BLaER1 treated with 17β-estradiol and CSF1 and Interleukin-3, amounts not matched to agents 10 nM and 100 nM (cell line): Measurements from ENCODE around the gene ATG2A.
A peak's percentile ranks its signal among the peaks of the same experiment; 100 is the strongest.

Experiments
- H3K27ac ChIP-seq, 11 experiments: shearing (Covaris generic); formaldehyde crosslinking; 2 replicates each; pipeline ENCODE4 v1.8.1; 2022
- H3K27me3 ChIP-seq, 11 experiments: shearing (Covaris generic); formaldehyde crosslinking; 2 replicates each; pipeline ENCODE4 v1.8.1; 2022
- H3K36me3 ChIP-seq, 11 experiments: shearing (Covaris generic); formaldehyde crosslinking; 2 replicates each; pipeline ENCODE4 v1.8.1; 2022
- H3K4me1 ChIP-seq, 10 experiments: shearing (Covaris generic); formaldehyde crosslinking; 2 replicates each; pipeline ENCODE4 v1.8.1; 2022
- H3K4me2 ChIP-seq, 11 experiments: shearing (Covaris generic); formaldehyde crosslinking; 2 replicates each; pipeline ENCODE4 v1.8.1; 2022
- H3K4me3 ChIP-seq, 10 experiments: shearing (Covaris generic); formaldehyde crosslinking; 2 replicates each; pipeline ENCODE4 v1.8.1; 2022
- H3K9ac ChIP-seq, 11 experiments: shearing (Covaris generic); formaldehyde crosslinking; 2 replicates each; pipeline ENCODE4 v1.8.1; 2022
- H3K9me3 ChIP-seq, 11 experiments: shearing (Covaris generic); formaldehyde crosslinking; replicated peaks in 1 of 11; 2 replicates each; pipeline ENCODE4 v1.8.1; 2022
- H4K20me1 ChIP-seq, 11 experiments: shearing (Covaris generic); formaldehyde crosslinking; 2 replicates each; pipeline ENCODE4 v1.8.1; 2022
- Cebpa-rat ChIP-seq, 11 experiments: shearing (Covaris generic); IDR thresholded peaks; 2 replicates each; pipeline ENCODE4 v1.8.1; 2022

ATG2A gene

GRCh38 chr11:64916775-64917662 lies at the start of gene ATG2A:
Gene ATG2A (minus strand): TSS chr11:64917209. CDS start chr11:64917135, 74 bp downstream.
- peak within 1 kb of the TSS; percentile 68 to 91 (median 78) for H3K4me3 ChIP-seq

GRCh38 chr11:64963072-64963631 lies 46.1 kb upstream of the ATG2A start:
- H3K27ac ChIP-seq: no peak overlapping the region
- H3K4me3 ChIP-seq: no peak overlapping the region
- no peaks in the 10 kb centered on the region for H4K20me1 ChIP-seq
- no peaks in the 10 kb centered on the region for H3K9me3 ChIP-seq
- no peak overlapping the region for H3K9ac ChIP-seq
- H3K36me3 ChIP-seq: no peaks in the 10 kb centered on the region
- no peaks in the 10 kb centered on the region for H3K27me3 ChIP-seq
- H3K4me1 ChIP-seq: peaks cover 0 to 19% (median 5%) of the 10 kb centered on the region in 10 experiments; a peak in 7 of 20 replicates
- no peak for TF ChIP-seq Cebpa-rat (IDR thresholded peaks at IDR 0.05)
- H3K4me2 ChIP-seq: no peak overlapping the region

More at GRCh38 chr11:64916775-64917662, at the start of gene ATG2A:
- Histone ChIP-seq H3K27ac (peak within 1 kb of the TSS; percentile 57 to 90 (median 86)), H3K4me2 (peak within 1 kb of the TSS; percentile 90 to 98 (median 96)), H3K27me3 (no peaks in the 10 kb centered on the region), H3K4me1 (peaks cover 46 to 61% (median 57%) of the 10 kb centered on the region in 10 experiments), H3K9me3 (no peaks in the 10 kb centered on the region), H3K9ac (peak within 1 kb of the TSS; percentile 87 to 95 (median 91)), H3K36me3 (peaks cover 22 to 26% (median 24%) of the 10 kb centered on the region in 11 experiments), H4K20me1 (peaks cover 0 to 18% (median 0%) of the 10 kb centered on the region in 11 experiments; a peak in 6 of 22 replicates)
- TF ChIP-seq Cebpa-rat (IDR thresholded peaks at IDR 0.05): no peak

DNA sequence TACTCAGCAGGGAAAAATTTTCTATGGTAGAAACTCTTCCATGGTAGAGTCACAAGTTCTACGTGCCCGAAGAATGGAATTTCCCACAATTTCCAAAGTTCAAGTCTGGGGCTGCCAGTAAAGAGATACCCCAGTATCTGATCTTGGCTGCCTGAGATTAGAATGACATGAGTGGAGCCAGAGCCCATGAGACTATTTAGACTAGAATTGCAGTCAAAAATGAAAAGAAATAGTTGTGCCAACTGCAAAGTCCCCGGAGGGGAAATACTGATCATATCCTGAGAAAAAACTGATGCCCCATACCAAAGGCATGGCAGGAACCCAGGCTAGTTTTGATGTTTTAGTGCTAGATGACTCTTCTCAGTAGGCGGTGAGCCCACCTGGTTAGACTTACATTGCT lies 43.7 kb upstream of the ATG2A start:
- TF ChIP-seq Cebpa-rat (IDR thresholded peaks at IDR 0.05): no peak
- H3K9me3 ChIP-seq: no peaks in the 10 kb centered on the region
- no peak overlapping the region for H3K27ac ChIP-seq
- no peaks in the 10 kb centered on the region for H3K27me3 ChIP-seq
- H4K20me1 ChIP-seq: no peaks in the 10 kb centered on the region
- H3K9ac ChIP-seq: no peak overlapping the region
- H3K4me3 ChIP-seq: no peak overlapping the region
- no peak overlapping the region for H3K4me2 ChIP-seq
- no peaks in the 10 kb centered on the region for H3K36me3 ChIP-seq
- peaks cover 0 to 19% (median 4%) of the 10 kb centered on the region in 10 experiments; a peak in 7 of 20 replicates for H3K4me1 ChIP-seq

DNA sequence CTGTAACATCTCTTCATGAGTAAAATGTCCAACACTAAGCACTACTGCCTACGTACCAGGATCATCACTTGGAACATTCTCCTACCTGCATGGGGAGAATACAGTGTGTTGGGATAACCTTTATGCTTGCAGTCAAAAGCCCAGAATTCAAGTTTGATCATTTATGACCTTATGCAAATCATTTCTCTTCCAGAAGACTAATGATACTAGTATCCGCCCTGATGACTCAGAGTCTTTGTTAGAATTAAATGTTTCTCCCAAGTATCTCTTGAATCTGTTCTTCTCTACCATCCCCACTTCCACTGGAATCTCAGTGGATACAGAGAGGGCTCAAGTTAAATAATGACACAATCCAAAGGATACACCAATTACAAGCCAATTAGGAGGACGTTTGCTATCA lies 42.5 kb upstream of the ATG2A start:
- Histone ChIP-seq H3K4me2 (no peak overlapping the region), H3K4me1 (peaks cover 0 to 14% (median 2%) of the 10 kb centered on the region in 10 experiments; a peak in 7 of 20 replicates), H4K20me1 (no peaks in the 10 kb centered on the region), H3K27me3 (no peaks in the 10 kb centered on the region), H3K9ac (no peak overlapping the region), H3K36me3 (no peaks in the 10 kb centered on the region), H3K4me3 (no peak overlapping the region), H3K9me3 (no peaks in the 10 kb centered on the region), H3K27ac (no peak overlapping the region)
- TF ChIP-seq Cebpa-rat (IDR thresholded peaks at IDR 0.05): no peak

DNA sequence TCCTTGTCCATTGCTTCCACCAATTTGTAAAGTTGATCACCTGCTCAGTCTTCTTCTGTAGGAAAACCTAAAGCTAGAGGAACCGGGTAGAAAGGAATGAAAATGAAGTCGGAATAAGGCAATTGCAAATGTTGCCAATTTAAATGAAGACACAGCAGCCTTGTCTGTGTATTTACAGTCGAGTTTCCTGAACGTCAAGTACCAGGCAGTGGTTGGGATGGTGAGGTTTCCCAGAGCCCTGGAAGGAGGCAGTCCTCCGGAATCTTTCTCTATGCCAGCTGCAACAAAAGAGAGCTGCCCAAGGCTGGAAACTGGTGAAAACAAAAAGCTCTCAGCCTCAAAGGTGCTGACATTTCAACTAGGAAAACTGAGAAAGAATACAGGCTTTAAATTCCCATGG lies 37.2 kb upstream of the ATG2A start:
- no peaks in the 10 kb centered on the region for H4K20me1 ChIP-seq
- H3K9ac ChIP-seq: no peak overlapping the region
- H3K4me1 ChIP-seq: no peaks in the 10 kb centered on the region
- no peaks in the 10 kb centered on the region for H3K36me3 ChIP-seq
- no peak for TF ChIP-seq Cebpa-rat (IDR thresholded peaks at IDR 0.05)
- no peaks in the 10 kb centered on the region for H3K9me3 ChIP-seq
- H3K4me2 ChIP-seq: no peak overlapping the region
- no peaks in the 10 kb centered on the region for H3K27me3 ChIP-seq
- H3K4me3 ChIP-seq: no peak overlapping the region
- no peak overlapping the region for H3K27ac ChIP-seq

GRCh38 chr11:64951529-64951928 lies 34.5 kb upstream of the ATG2A start:
- Histone ChIP-seq H3K27me3 (no peaks in the 10 kb centered on the region), H3K4me2 (no peak overlapping the region), H4K20me1 (no peaks in the 10 kb centered on the region), H3K27ac (no peak overlapping the region), H3K9me3 (no peaks in the 10 kb centered on the region), H3K9ac (no peak overlapping the region), H3K36me3 (no peaks in the 10 kb centered on the region), H3K4me3 (no peak overlapping the region), H3K4me1 (no peaks in the 10 kb centered on the region)
- TF ChIP-seq Cebpa-rat (IDR thresholded peaks at IDR 0.05): 0 out of 22 replicates have a peak, but pooled peaks of 1 of the 11 experiments have one; percentile 23

DNA sequence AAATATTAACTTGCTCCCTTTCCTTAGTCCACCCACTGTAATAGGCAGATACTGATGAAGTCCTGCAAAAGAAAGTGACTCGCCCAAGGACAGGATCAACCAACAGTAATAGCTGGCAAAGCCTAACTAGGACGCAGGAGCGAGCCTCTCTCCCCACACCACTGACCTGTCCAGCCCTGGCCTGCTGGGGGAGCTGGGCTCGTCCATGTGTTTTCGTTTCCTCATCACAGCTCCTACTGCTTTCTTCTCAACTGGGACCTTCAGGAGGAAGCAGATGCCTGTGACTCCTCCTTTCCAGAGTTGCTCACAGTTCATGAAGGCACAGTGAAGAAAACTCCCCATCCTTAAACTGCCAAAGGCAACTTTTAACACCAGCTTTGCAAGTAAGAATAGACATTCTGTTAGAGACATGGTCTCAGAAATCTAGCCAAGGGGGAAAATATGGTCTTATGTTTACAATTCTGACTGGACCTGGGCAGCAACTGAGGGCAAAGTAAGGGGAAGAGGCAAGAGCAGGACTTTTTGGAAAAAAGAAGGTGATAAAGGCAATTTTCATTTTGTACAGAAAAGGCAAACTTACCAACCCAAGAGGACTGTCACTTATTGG lies 30.3 kb upstream of the ATG2A start:
- no peaks in the 10 kb centered on the region for H3K9me3 ChIP-seq
- TF ChIP-seq Cebpa-rat (IDR thresholded peaks at IDR 0.05): no peak
- no peak overlapping the region for H3K4me3 ChIP-seq
- H3K27me3 ChIP-seq: no peaks in the 10 kb centered on the region
- no peak overlapping the region for H3K9ac ChIP-seq
- no peaks in the 10 kb centered on the region for H3K4me1 ChIP-seq
- H3K27ac ChIP-seq: no peak overlapping the region
- no peaks in the 10 kb centered on the region for H3K36me3 ChIP-seq
- no peaks in the 10 kb centered on the region for H4K20me1 ChIP-seq
- no peak overlapping the region for H3K4me2 ChIP-seq

DNA sequence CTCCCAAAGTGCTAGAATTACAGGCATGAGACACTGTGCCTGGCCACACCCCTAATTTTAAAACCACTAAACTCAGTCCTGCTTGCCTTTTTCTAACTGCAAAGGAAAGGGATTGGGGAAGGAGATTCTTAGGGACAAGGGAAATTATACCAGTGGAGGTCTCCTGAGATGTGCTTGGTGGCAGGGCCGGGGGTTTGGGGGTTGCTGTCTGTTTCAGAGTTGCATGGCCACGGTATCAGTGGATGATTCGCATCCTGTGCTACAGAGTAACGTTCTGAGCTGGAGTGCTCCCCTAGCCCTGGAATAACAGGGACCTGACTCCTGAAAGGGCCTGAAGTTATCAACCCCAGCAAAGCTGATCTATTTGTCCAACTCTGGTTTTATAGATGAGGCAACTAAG lies 19.5 kb upstream of the ATG2A start:
- no peak overlapping the region for H3K27ac ChIP-seq
- H3K36me3 ChIP-seq: peaks cover 5 to 39% (median 14%) of the 10 kb centered on the region in 11 experiments; a peak in 15 of 22 replicates
- no peak for TF ChIP-seq Cebpa-rat (IDR thresholded peaks at IDR 0.05)
- H4K20me1 ChIP-seq: peaks cover 0 to 18% (median 0%) of the 10 kb centered on the region in 11 experiments; a peak in 2 of 22 replicates
- no peak overlapping the region for H3K4me3 ChIP-seq
- H3K4me1 ChIP-seq: peaks cover 0 to 17% (median 2%) of the 10 kb centered on the region in 10 experiments; a peak in 4 of 20 replicates
- H3K9me3 ChIP-seq: no peaks in the 10 kb centered on the region
- H3K9ac ChIP-seq: 0 out of 22 replicates have a peak overlapping the region, but pooled peaks of 2 of the 11 experiments have one; percentile 1 to 5
- no peaks in the 10 kb centered on the region for H3K27me3 ChIP-seq
- peak overlapping the region in 2 of 11 experiments; percentile 6; a peak in 1 of 22 replicates for H3K4me2 ChIP-seq
